Renal cortex interstitium (tissue), 11 donors: ENCODE results near the gene ZSCAN5A. TPM values are rescaled to one million over a fixed set of nuclear protein-coding genes. Genes with fewer than 3 reads are reported as not detected.
"Not testable (repeated sequence)": the region's sequence is repeated elsewhere in the genome, so short reads cannot be mapped to it uniquely, and the experiment has no call there.

Experiments
- DNase-seq, 11 donors: peaks; one replicate each; pipeline ENCODE4 v3.0.0-alpha.2; 2013; ENCODE audit warnings: low read depth in 9 of 11, low spot score in 4 of 11; ENCODE audit errors: extremely low read depth in 1 of 11
- polyA plus RNA-seq, 3 donors: library from polyadenylated mRNA; unstranded; fragments of 120-200 nt; gene quantifications; one replicate each; pipeline ENCODE4 v1.2.1, GENCODE V29; 2013; ENCODE audit not compliant: insufficient read length in 3 of 3

ZSCAN5A gene
- polyA plus RNA-seq, 3 donors = 14.7 to 17.2 (median 17.0) TPM

GRCh38 chr19:56245764-56246163 lies 68.9 kb downstream of the ZSCAN5A start:
- DNase-seq = not testable (repeated sequence)

- no peak for DNase-seq
These were observed 69.4 kb downstream of the ZSCAN5A start for GRCh38 chr19:56245121-56245740.

GRCh38 chr19:56223481-56223880 lies 91.2 kb downstream of the ZSCAN5A start:
- DNase-seq = no peak

GRCh38 chr19:56222901-56223300 lies 91.7 kb downstream of the ZSCAN5A start:
- DNase-seq = no peak

- no peak for DNase-seq
These were observed 92.8 kb downstream of the ZSCAN5A start for GRCh38 chr19:56221851-56222250.

- DNase-seq = peak in 2 of 11 donors; percentile 0 to 6
These were observed 93.2 kb downstream of the ZSCAN5A start for GRCh38 chr19:56221442-56221841.

- DNase-seq = no peak
These were observed 95.7 kb downstream of the ZSCAN5A start for GRCh38 chr19:56218961-56219360.

- DNase-seq = peak in 8 of 11 donors; percentile 6 to 33 (median 18)
These were observed 97.3 kb downstream of the ZSCAN5A start for GRCh38 chr19:56217039-56217949.

GRCh38 chr19:56211718-56212117 lies 102.9 kb downstream of the ZSCAN5A start:
- DNase-seq = peak in 1 of 11 donors; percentile 1

GRCh38 chr19:56210036-56210435 lies 104.6 kb downstream of the ZSCAN5A start:
- DNase-seq = not testable (repeated sequence)

GRCh38 chr19:56209091-56209490 lies 105.5 kb downstream of the ZSCAN5A start:
- no peak for DNase-seq

GRCh38 chr19:56207581-56207980 lies 107.1 kb downstream of the ZSCAN5A start:
- DNase-seq = not testable (repeated sequence)

GRCh38 chr19:56201973-56202372 lies 112.7 kb downstream of the ZSCAN5A start, which contains the start of gene ZSCAN5C:
Gene ZSCAN5C, plus strand, starts transcription at chr19:56202273. Its CDS starts 3,641 bp downstream, at chr19:56205914.
- no peak for DNase-seq

- DNase-seq = no peak
These were observed 115.0 kb downstream of the ZSCAN5A start for GRCh38 chr19:56199687-56200086.

GRCh38 chr19:56197646-56198045 lies 117.0 kb downstream of the ZSCAN5A start, which contains the start of gene ZSCAN5B:
Gene ZSCAN5B, minus strand, starts transcription at chr19:56197783. Its CDS starts 4,731 bp downstream, at chr19:56193052.
- DNase-seq = not testable (repeated sequence)

GRCh38 chr19:56193981-56194640 lies 120.5 kb downstream of the ZSCAN5A start:
- DNase-seq = peak in 3 of 11 donors; percentile 16 to 27 (median 18)

GRCh38 chr19:56191711-56192110 lies 122.9 kb downstream of the ZSCAN5A start:
- no peak for DNase-seq

GRCh38 chr19:56191115-56191514 lies 123.5 kb downstream of the ZSCAN5A start:
- no peak for DNase-seq

GRCh38 chr19:56189785-56190184 lies 124.9 kb downstream of the ZSCAN5A start:
- no peak for DNase-seq
